Hepatocyte (in vitro differentiated cells): ENCODE data around the gene ATP5PD. TPM values are rescaled to one million over a fixed set of nuclear protein-coding genes. Genes with fewer than 3 reads are reported as not detected.

Experiments
- DNase-seq: peaks from one replicate; pipeline ENCODE4 v3.0.0-alpha.2; 2016; ENCODE audit warnings: low spot score
- H2AFZ ChIP-seq: fragments of 200-600 bp; sonication (generic); 2 replicates; pipeline ENCODE4 v1.6.0; 2016; ENCODE audit warnings: antibody characterized with exemption, mild to moderate bottlenecking
- H3K27ac ChIP-seq: fragments of 200-600 bp; sonication (generic); 2 replicates; pipeline ENCODE4 v1.5.1; 2016; ENCODE audit warnings: mild to moderate bottlenecking
- H3K27me3 ChIP-seq: fragments of 200-600 bp; sonication (generic); 2 replicates; pipeline ENCODE4 v1.6.1; 2016
- H3K36me3 ChIP-seq: fragments of 200-600 bp; sonication (generic); replicated peaks from 2 replicates; pipeline ENCODE4 v1.5.1; 2016; ENCODE audit warnings: low read depth; ENCODE audit not compliant: insufficient read depth
- H3K4me1 ChIP-seq: fragments of 200-600 bp; sonication (generic); 2 replicates; pipeline ENCODE4 v1.5.1; 2016; ENCODE audit warnings: mild to moderate bottlenecking, moderate library complexity; ENCODE audit not compliant: insufficient read depth
- H3K4me2 ChIP-seq: fragments of 200-600 bp; sonication (generic); 2 replicates; pipeline ENCODE4 v1.6.0; 2016
- H3K4me3 ChIP-seq: fragments of 200-600 bp; sonication (generic); 2 replicates; pipeline ENCODE4 v1.5.1; 2016; ENCODE audit warnings: mild to moderate bottlenecking
- H3K79me2 ChIP-seq: fragments of 200-600 bp; sonication (generic); 2 replicates; pipeline ENCODE4 v1.6.0; 2017; ENCODE audit warnings: mild to moderate bottlenecking
- H3K9me2 ChIP-seq: fragments of 200-600 bp; sonication (generic); replicated peaks from 2 replicates; pipeline ENCODE4 v1.6.0; 2017; ENCODE audit warnings: mild to moderate bottlenecking; ENCODE audit not compliant: insufficient read depth
- H3K9me3 ChIP-seq: fragments of 200-600 bp; sonication (generic); 2 replicates; pipeline ENCODE4 v1.5.1; 2016; ENCODE audit warnings: low read depth, mild to moderate bottlenecking
- H4K20me1 ChIP-seq: fragments of 200-600 bp; sonication (generic); 2 replicates; pipeline ENCODE4 v1.6.0; 2016; ENCODE audit warnings: mild to moderate bottlenecking; ENCODE audit not compliant: insufficient read depth, poor library complexity, severe bottlenecking
- CTCF ChIP-seq: fragments of 200-600 bp; sonication (generic); IDR thresholded peaks from 2 replicates; pipeline ENCODE4 v1.5.1; 2016; ENCODE audit warnings: antibody characterized with exemption, mild to moderate bottlenecking; ENCODE audit not compliant: poor library complexity
- EZH2 ChIP-seq: fragments of 200-600 bp; sonication (generic); IDR thresholded peaks from 2 replicates; pipeline ENCODE4 v1.6.1; 2016; ENCODE audit warnings: antibody characterized with exemption, mild to moderate bottlenecking, borderline replicate concordance
- EZH2phosphoT487 ChIP-seq: fragments of 200-600 bp; sonication (generic); IDR thresholded peaks from one replicate; pipeline ENCODE4 v1.6.1; 2018; ENCODE audit warnings: antibody characterized with exemption, mild to moderate bottlenecking, low read depth, moderate library complexity; ENCODE audit not compliant: unreplicated experiment, severe bottlenecking
- WGBS: methylation state at CpG from one replicate; pipeline ENCODE4 v1.1.6; 2016; ENCODE audit warnings: low lambda C conversion rate; ENCODE audit errors: missing lambda C conversion rate; 5-methylcytosine and 5-hydroxymethylcytosine counted together
- polyA plus RNA-seq: library from polyadenylated mRNA; unstranded; fragments of >200 nt; fragmentation: Nextera tagmentation; extraction: Ambion mirVana; gene quantifications from 2 replicates; pipeline ENCODE4 v1.2.1, GENCODE V29; 2016
- total RNA-seq: library from RNA; depleted of rRNA; stranded (reverse); fragments of >200 nt; gene quantifications from 2 replicates; pipeline ENCODE4 v1.2.3, GENCODE V29; 2014

The ATP5PD gene
- total and polyA plus RNA-seq, 2 experiments from 2014 or later, result 296 to 332 TPM

GRCh38 chr17:75011401-75012095 lies 35.2 kb downstream of the ATP5PD start:
- Histone ChIP-seq H3K27me3 (no peaks in the 10 kb centered on the region), H3K79me2 (peaks cover 17% of the 10 kb centered on the region), H3K9me3 (no peaks in the 10 kb centered on the region), H3K36me3 (no peaks in the 10 kb centered on the region), H3K4me1 (peaks cover 12% of the 10 kb centered on the region), H3K4me2 (peak overlapping the region; percentile 89), H4K20me1 (no peaks in the 10 kb centered on the region), H3K4me3 (no peak overlapping the region), H2AFZ (peak overlapping the region; percentile 93), H3K27ac (peak overlapping the region; percentile 96), H3K9me2 (no peaks in the 10 kb centered on the region)
- TF ChIP-seq CTCF, result no peak
- no peak for TF ChIP-seq EZH2phosphoT487
- TF ChIP-seq EZH2, result no peak
- peak; percentile 77 for DNase-seq
- 55% methylated on average over 13 of the region's 13 CpGs for WGBS

- Histone ChIP-seq H3K36me3 (no peaks in the 10 kb centered on the region), H2AFZ (no peak overlapping the region), H3K4me2 (peak overlapping the region; percentile 89), H3K27ac (peak overlapping the region; percentile 96), H3K27me3 (no peaks in the 10 kb centered on the region), H3K9me2 (no peaks in the 10 kb centered on the region), H3K79me2 (peaks cover 17% of the 10 kb centered on the region), H3K4me1 (peaks cover 12% of the 10 kb centered on the region), H3K4me3 (no peak overlapping the region), H3K9me3 (no peaks in the 10 kb centered on the region), H4K20me1 (no peaks in the 10 kb centered on the region)
- peak; percentile 76 for DNase-seq
- no peak for TF ChIP-seq EZH2
- no peak for TF ChIP-seq EZH2phosphoT487
- no peak for TF ChIP-seq CTCF
- WGBS, result 75% methylated on average over 8 of the region's 8 CpGs
These were observed 35.9 kb downstream of the ATP5PD start for GRCh38 chr17:75010683-75011400.

- H2AFZ ChIP-seq, result no peak overlapping the region
- no peak overlapping the region for H3K4me2 ChIP-seq
- no peaks in the 10 kb centered on the region for H3K36me3 ChIP-seq
- no peak for DNase-seq
- TF ChIP-seq EZH2 (no peak), CTCF (no peak), EZH2phosphoT487 (no peak)
- no peaks in the 10 kb centered on the region for H3K9me2 ChIP-seq
- H3K79me2 ChIP-seq, result peaks cover 10% of the 10 kb centered on the region
- peaks cover 12% of the 10 kb centered on the region for H3K4me1 ChIP-seq
- H3K27me3 ChIP-seq, result no peaks in the 10 kb centered on the region
- H3K4me3 ChIP-seq, result no peak overlapping the region
- no peaks in the 10 kb centered on the region for H3K9me3 ChIP-seq
- H4K20me1 ChIP-seq, result no peaks in the 10 kb centered on the region
- WGBS, result 58% methylated on average over 2 of the region's 2 CpGs
- no peak overlapping the region for H3K27ac ChIP-seq
These were observed 37.5 kb downstream of the ATP5PD start for GRCh38 chr17:75009139-75009724.
